OCI-LY3 (cell line): ENCODE results near the gene RETREG1.

Experiments used
- CTCF ChIP-seq: fragments of 200-600, 300-600 bp; sonication (generic); IDR thresholded peaks from 2 replicates; pipeline ENCODE4 v1.5.1; 2014; ENCODE audit warnings: antibody characterized with exemption, low read length, low read depth
- EZH2phosphoT487 ChIP-seq: fragments of 200-600 bp; shearing (Covaris generic); IDR thresholded peaks from 2 replicates; pipeline ENCODE4 v1.6.1; 2018; ENCODE audit warnings: antibody characterized with exemption, mixed run types, low read depth

- TF ChIP-seq CTCF (no peak), EZH2phosphoT487 (no peak)
Observed at GRCh38 chr5:16490911-16491310, 125.9 kb downstream of the RETREG1 start.
